Mesodermal cell (in vitro differentiated cells): ENCODE data around the gene ARID5A.

ENCODE experiments used
- H3K27ac ChIP-seq: 2 replicates; pipeline ENCODE4 v1.7.0; 2013; ENCODE audit warnings: mild to moderate bottlenecking, low read depth, low read length, moderate library complexity; ENCODE audit not compliant: severe bottlenecking
- H3K36me3 ChIP-seq: 2 replicates; pipeline ENCODE4 v1.7.1; 2013; ENCODE audit warnings: mild to moderate bottlenecking, low read length, moderate library complexity; ENCODE audit not compliant: control insufficient read depth, insufficient read depth
- H3K4me1 ChIP-seq: one replicate; pipeline ENCODE4 v1.7.1; 2013; ENCODE audit warnings: mild to moderate bottlenecking, low read length; ENCODE audit not compliant: insufficient read depth, control insufficient read depth, poor library complexity, severe bottlenecking
- H3K4me3 ChIP-seq: 2 replicates; pipeline ENCODE4 v1.7.0; 2013; ENCODE audit warnings: low read length, control low read depth, mild to moderate bottlenecking; ENCODE audit not compliant: insufficient read depth, poor library complexity, severe bottlenecking; ENCODE audit errors: extremely low read depth
- H3K9me3 ChIP-seq: 2 replicates; pipeline ENCODE4 v1.7.1; 2013; ENCODE audit warnings: mild to moderate bottlenecking, low read length, moderate library complexity; ENCODE audit not compliant: control insufficient read depth
- WGBS, 2 experiments: methylation state at CpG; one replicate each; pipeline ENCODE4 v1.1.5; 2013; ENCODE audit warnings: missing lambda C conversion rate in 2 of 2; ENCODE audit not compliant: insufficient coverage in 2 of 2; 5-methylcytosine and 5-hydroxymethylcytosine counted together

ARID5A gene

GRCh38 chr2:96507957-96508520 is 28.5 kb upstream of the ARID5A start:
- 40% methylated on average over 32 to 35 of the region's 38 CpGs for WGBS, 2 experiments
- H3K4me3 ChIP-seq, result no peak overlapping the region
- no peak overlapping the region for H3K27ac ChIP-seq

DNA sequence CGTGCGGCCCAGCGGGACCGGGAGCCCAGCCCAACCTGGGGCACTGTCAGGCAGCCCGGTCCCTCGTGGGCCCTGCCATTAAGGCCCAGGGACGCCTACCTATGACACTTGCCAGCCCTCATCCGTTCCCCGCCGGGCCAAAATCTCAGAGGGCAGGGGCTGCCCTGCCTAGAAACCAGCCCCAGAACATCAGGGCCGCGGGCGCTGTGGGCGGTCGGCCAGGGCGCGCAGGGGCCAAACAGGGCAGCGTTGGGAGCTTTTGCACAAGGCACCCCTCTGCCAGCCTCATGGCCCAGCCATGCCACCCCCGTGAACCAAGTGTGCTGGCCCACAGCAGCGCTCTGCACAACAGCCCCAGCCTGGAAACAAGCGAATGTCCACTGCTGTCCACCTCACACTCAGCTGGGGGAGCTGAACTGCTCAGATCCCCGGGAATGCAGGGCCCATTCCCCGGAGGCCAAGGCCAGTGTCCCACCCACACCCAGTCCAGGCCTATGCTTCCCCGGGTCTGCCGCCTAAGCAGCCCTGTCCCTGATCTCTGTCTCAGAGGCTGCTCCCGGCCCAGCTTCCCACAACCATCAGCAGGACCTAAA is 27.9 kb upstream of the ARID5A start:
- Histone ChIP-seq H3K9me3 (no peaks in the 10 kb centered on the region), H3K36me3 (no peaks in the 10 kb centered on the region), H3K4me1 (no peaks in the 10 kb centered on the region), H3K4me3 (no peak overlapping the region), H3K27ac (no peak overlapping the region)
- 84 to 89% methylated on average over 24 to 26 of the region's 26 CpGs for WGBS, 2 experiments

More at GRCh38 chr2:96507957-96508520, 28.5 kb upstream of the ARID5A start:
- Histone ChIP-seq H3K4me1 (no peaks in the 10 kb centered on the region), H3K36me3 (no peaks in the 10 kb centered on the region), H3K9me3 (no peaks in the 10 kb centered on the region)

- no peaks in the 10 kb centered on the region for H3K4me1 ChIP-seq
- WGBS, 2 experiments, result 33 to 41% methylated on average over 25 to 28 of the region's 32 CpGs
- no peak overlapping the region for H3K4me3 ChIP-seq
- no peaks in the 10 kb centered on the region for H3K9me3 ChIP-seq
- H3K27ac ChIP-seq, result no peak overlapping the region
- H3K36me3 ChIP-seq, result no peaks in the 10 kb centered on the region
Measured at GRCh38 chr2:96509114-96509846, 27.3 kb upstream of the ARID5A start.

- WGBS, 2 experiments, result 41 to 56% methylated on average over 5 to 9 of the region's 11 CpGs
- H3K27ac ChIP-seq, result no peak overlapping the region
- H3K36me3 ChIP-seq, result no peaks in the 10 kb centered on the region
- H3K4me3 ChIP-seq, result no peak overlapping the region
- no peaks in the 10 kb centered on the region for H3K4me1 ChIP-seq
- H3K9me3 ChIP-seq, result no peaks in the 10 kb centered on the region
Measured at GRCh38 chr2:96509847-96510230, 26.7 kb upstream of the ARID5A start.

DNA sequence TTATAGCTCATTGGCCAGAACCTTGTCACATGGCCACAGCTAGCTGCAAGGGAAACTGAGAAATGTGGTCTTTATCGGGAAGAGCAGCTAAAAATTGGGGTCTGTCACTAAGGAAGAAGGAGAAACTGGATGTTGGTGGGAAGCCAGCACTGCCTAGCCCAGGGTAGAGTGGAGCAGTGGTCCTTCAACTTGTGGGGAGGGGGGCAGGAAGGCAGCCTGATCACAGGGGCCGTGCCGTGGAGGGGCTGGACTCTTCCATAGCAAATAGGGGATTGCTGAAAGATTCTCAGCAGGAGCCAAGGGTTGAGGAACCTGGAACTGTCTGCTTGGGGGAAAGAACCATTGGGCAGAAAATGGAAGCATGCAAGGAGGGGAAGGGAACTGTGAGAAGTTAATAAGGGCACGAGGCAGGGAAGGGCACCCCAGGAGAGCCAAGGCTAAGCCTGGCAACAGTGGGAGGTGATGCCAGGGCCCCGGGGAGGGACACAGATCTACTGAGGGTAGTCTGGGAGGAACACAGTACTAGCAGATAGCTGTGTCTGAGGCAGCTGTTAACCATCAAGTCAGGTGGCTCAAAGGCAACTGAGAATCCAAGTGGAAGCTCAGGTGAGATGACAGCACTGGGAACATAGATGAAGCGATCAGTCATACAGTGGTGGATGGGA is 25.5 kb upstream of the ARID5A start:
- WGBS, 2 experiments, result 81% methylated on average over 5 to 6 of the region's 6 CpGs
- Histone ChIP-seq H3K27ac (no peak overlapping the region), H3K36me3 (no peaks in the 10 kb centered on the region), H3K9me3 (no peaks in the 10 kb centered on the region), H3K4me1 (no peaks in the 10 kb centered on the region), H3K4me3 (no peak overlapping the region)

DNA sequence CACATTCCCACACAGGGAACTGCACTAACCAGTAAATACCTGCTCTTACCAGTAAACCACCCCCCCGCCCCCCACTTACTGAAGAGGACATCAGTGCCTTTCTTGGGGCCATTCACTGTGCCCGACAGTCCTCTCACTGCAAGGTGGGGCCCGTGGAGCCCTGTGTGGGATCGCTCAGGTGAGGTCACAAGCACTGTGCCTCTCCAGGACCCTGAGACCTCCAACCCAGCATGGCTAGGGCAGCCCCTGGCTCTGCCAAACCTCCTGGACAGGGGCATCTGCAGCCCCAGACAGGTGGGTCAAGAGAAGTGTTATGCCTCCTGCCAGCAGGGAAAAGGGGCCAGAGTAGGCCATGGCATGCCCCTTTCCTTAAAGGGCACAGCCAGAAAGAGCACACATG is 24.7 kb upstream of the ARID5A start:
- H3K36me3 ChIP-seq, result no peaks in the 10 kb centered on the region
- H3K4me3 ChIP-seq, result no peak overlapping the region
- WGBS, 2 experiments, result 70 to 100% methylated on average over 1 to 3 of the region's 4 CpGs
- no peaks in the 10 kb centered on the region for H3K9me3 ChIP-seq
- no peaks in the 10 kb centered on the region for H3K4me1 ChIP-seq
- H3K27ac ChIP-seq, result no peak overlapping the region

GRCh38 chr2:96512341-96512740 is 24.2 kb upstream of the ARID5A start:
- H3K9me3 ChIP-seq, result peaks cover 3% of the 10 kb centered on the region
- H3K4me3 ChIP-seq, result no peak overlapping the region
- no peaks in the 10 kb centered on the region for H3K4me1 ChIP-seq
- H3K36me3 ChIP-seq, result no peaks in the 10 kb centered on the region
- no peak overlapping the region for H3K27ac ChIP-seq
- 100% methylated on average over 1 to 2 of the region's 4 CpGs for WGBS, 2 experiments

GRCh38 chr2:96514521-96514920 is 22.0 kb upstream of the ARID5A start:
- no peak overlapping the region for H3K27ac ChIP-seq

DNA sequence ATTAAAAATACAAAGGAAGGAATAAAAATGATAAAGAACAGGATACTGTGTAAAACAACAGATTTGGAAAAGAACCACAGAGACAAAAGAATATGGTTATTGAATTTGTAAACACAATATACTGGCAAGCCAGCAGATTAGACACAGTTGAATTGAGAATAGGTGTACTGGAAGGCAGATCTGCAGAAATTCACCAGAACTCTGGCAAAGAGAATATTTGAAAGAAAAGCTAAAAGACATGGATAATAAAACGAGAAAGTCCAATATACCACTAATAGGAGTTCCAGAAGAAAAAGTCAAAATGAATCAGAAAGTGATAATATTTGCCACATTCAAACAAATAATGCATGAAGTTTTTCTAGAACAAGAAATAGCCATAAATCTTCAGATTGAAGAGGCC is 19.5 kb upstream of the ARID5A start:
- Histone ChIP-seq H3K4me1 (no peaks in the 10 kb centered on the region), H3K4me3 (no peak overlapping the region), H3K27ac (no peak overlapping the region), H3K36me3 (no peaks in the 10 kb centered on the region), H3K9me3 (peaks cover 3% of the 10 kb centered on the region)
- 67% methylated on average over 1 of the region's 1 CpG; no CpG with 5 or more reads in 1 of the 2 experiments for WGBS, 2 experiments

More at GRCh38 chr2:96514521-96514920, 22.0 kb upstream of the ARID5A start:
- WGBS, 2 experiments, result 94% methylated on average over 2 to 4 of the region's 6 CpGs
- Histone ChIP-seq H3K36me3 (no peaks in the 10 kb centered on the region), H3K4me1 (no peaks in the 10 kb centered on the region), H3K9me3 (peaks cover 3% of the 10 kb centered on the region), H3K4me3 (no peak overlapping the region)

- WGBS, 2 experiments, result 100% methylated on average over 1 of the region's 4 CpGs
- Histone ChIP-seq H3K4me3 (no peak overlapping the region), H3K27ac (no peak overlapping the region), H3K9me3 (peaks cover 3% of the 10 kb centered on the region), H3K36me3 (no peaks in the 10 kb centered on the region), H3K4me1 (no peaks in the 10 kb centered on the region)
Measured at GRCh38 chr2:96520231-96520630, 16.3 kb upstream of the ARID5A start.
